Measurements from ENCODE around the gene KRTAP4-7.
"Not testable (repeated sequence)": the region's sequence is repeated elsewhere in the genome, so short reads cannot be mapped to it uniquely, and the experiment has no call there.

Gene KRTAP4-7

GRCh38 chr17:41084100-41084856 lies at the start of gene KRTAP4-7:
Gene KRTAP4-7, plus strand, starts transcription at chr17:41084150. Its CDS starts 57 bp downstream, at chr17:41084207.
- not testable (repeated sequence) for DNase-seq

- not testable (repeated sequence) for DNase-seq
Measured at GRCh38 chr17:41034346-41034935, 49.5 kb upstream of the KRTAP4-7 start, which contains the start of gene KRTAP1-3. Gene KRTAP1-3, minus strand, starts transcription at chr17:41034874. Its CDS starts 53 bp downstream, at chr17:41034821.

GRCh38 chr17:41037853-41038350 lies 46.0 kb upstream of the KRTAP4-7 start:
- DNase-seq = no peak

- DNase-seq = not testable (repeated sequence)
Measured at GRCh38 chr17:41040783-41041571, 43.0 kb upstream of the KRTAP4-7 start, which contains the start of gene KRTAP1-1. Gene KRTAP1-1, minus strand, starts transcription at chr17:41041450. Its CDS starts 53 bp downstream, at chr17:41041397.

GRCh38 chr17:41042953-41043352 lies 41.0 kb upstream of the KRTAP4-7 start:
- no peak for DNase-seq

GRCh38 chr17:41046735-41047465 lies 37.0 kb upstream of the KRTAP4-7 start, which contains the start of gene KRTAP2-1:
Gene KRTAP2-1, minus strand, starts transcription at chr17:41047316. Its CDS starts 49 bp downstream, at chr17:41047267.
- DNase-seq = not testable (repeated sequence)

DNA sequence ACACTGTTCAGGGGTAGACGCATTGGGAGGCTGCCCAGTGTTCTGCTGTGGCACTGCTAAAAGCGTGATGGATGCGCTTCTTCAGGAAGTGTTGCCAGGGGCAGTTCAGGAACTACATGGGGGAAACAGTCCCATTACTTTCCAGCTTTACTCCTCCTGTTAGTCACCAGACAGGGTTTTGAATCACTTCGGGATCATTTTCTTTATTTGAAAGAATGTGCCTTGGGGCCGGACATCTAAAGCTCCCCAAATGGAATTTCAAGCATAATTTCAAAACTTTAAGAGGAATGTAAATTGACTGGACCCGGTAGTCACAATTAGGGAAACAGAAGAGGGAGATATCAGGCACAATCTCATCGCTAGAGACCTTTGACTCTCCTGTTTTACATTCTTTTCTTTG lies 35.5 kb upstream of the KRTAP4-7 start:
- DNase-seq = no peak

DNA sequence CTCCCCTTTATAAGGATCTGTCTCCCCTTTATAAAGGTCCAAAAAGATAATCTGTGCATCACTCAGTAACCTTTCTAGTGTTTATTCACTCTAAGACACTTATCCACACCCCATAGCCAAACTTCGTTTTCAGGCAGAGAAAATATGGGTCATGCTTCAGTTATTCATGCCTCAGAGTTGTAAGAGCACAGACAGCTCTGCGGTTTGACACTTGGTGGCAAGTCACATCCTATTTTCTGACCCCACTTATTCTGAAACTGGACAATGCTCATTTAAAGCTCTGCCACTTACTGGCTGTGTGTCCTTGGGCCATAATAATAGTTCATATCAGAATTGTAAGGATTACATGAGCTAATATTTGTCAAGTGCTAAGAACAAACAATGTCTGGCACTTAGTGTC lies 34.8 kb upstream of the KRTAP4-7 start:
- DNase-seq = no peak

DNA sequence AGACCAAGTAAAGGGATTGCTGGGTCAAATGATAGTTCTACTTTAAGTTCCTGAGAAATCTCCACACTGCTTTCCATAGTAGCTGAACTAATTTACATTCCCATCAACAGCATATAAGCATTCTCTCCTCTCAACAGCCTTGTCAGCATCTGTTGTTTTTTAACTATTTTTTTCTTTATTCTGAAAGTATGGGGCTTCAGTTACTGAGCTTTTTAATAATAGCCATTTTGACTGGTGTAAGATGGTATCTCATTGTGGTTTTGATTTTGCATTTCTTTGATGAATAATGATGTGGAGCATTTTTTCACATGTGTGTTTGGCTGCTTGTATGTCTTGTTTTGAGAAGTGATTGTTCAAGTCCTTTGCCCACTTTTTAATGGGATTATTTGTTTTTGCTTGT lies 31.4 kb upstream of the KRTAP4-7 start:
- DNase-seq = no peak

DNA sequence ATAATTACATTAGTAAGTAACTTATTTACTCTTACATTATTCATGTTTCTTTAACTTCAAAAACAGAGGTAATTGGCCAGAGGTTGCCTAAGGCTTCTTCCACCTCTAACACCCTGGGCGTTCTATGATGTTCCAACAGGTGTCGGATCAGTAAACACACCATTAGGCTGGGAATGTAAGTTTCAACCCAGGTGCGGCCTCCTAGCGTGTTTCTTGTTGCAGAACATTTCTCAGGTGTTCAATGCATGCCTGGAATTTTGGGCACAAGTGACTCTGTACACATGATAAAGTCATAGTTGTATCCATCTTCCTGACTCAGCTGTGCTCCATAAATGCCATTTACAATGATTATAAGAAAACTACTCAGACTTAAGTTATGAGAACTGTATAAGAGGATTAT lies 29.9 kb upstream of the KRTAP4-7 start:
- no peak for DNase-seq

GRCh38 chr17:41054556-41054955 lies 29.4 kb upstream of the KRTAP4-7 start:
- DNase-seq = not testable (repeated sequence)

DNA sequence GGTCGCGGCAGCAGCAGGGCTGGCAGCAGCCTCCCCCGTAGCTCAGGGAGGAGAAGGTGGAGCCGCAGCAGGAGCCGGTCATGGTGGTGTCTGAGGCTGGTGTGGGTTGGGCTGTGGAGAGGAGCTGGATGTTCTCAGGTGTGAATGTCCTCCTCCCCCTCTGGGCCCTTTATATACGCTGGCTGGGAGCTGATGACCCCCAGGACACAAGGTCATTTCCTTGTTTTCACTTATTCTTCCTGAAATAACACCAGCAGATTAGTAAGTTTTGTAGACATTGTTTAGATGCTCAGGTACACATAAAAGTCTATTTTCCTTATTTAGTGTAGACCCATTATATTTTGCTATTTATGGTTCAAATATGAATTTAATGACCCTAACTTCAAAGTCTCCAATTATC lies 28.8 kb upstream of the KRTAP4-7 start, which contains the start of gene KRTAP2-2:
Gene KRTAP2-2, minus strand, starts transcription at position 101 of the 400 bp plus-strand sequence. Its CDS starts 19 bp downstream, at position 82.
- not testable (repeated sequence) for DNase-seq

DNA sequence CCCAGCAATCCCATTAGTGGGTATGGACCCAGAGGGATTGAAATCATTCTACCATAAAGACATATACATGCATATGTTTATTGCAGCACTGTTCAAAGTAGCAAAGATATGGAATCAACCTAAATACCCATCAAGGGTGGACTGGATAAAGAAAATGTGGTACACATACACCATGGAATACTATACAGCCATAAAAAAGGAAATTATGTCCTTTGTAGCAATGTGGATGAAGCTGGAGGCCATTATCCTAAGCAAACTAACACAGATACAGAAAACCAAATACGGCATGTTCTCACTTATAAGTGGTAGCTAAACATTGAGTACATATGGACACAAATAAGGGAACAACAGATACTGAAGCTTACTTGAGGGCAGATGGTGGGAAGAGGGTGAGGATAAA lies 26.4 kb upstream of the KRTAP4-7 start:
- no peak for DNase-seq

GRCh38 chr17:41058741-41059140 lies 25.2 kb upstream of the KRTAP4-7 start:
- DNase-seq = no peak

- DNase-seq = not testable (repeated sequence)
Measured at GRCh38 chr17:41059276-41060051, 24.5 kb upstream of the KRTAP4-7 start.

DNA sequence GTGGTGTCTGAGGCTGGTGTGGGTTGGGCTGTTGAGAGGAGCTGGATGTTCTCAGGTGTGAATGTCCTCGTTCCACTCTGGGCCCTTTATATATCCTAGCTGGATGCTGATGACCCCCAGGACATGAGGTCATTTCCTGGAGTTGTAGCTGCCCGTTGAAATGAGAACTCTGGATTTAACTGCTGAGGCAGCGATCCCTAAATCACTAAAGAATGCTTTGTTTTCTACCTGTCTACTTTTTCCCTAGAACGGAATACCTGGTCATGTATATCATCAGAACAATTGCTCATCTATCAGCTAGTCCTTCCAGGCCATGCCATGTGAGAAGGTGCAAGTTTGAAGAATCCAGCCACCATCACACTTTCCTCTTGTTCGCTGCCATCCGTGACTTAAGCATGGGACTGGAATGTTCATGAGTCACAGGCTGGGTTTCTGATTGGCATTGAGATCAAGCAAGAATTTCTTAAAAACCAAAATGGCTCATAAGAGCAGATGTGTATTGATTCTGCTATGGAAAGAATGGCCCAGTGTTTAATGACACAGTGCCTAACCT lies 23.8 kb upstream of the KRTAP4-7 start, which contains the start of gene KRTAP2-3:
Gene KRTAP2-3, minus strand, starts transcription at position 63 of the 553 bp plus-strand sequence. CDS start 64 bp downstream, outside the sequence.
- no peak for DNase-seq

DNA sequence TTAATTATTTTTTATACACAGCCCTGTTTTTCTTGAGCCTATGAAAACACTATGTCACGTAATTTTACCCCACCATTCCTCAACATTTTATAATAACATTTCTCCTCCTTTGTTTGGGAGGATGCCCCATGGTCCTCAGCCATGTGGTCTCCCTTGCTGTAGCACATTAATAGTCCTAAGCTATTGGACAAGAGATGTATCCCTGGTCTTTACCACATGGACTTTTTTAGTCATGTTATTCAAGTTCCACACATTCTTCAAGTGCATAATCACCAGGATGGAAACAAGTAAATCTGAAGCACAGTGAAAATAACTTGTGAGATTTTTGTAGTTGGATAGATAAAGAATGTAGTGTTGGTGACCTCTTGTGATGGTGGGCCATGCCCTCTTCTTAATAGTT lies 22.0 kb upstream of the KRTAP4-7 start:
- DNase-seq = no peak

GRCh38 chr17:41063449-41063848 lies 20.5 kb upstream of the KRTAP4-7 start:
- DNase-seq = no peak

- no peak for DNase-seq
Measured at GRCh38 chr17:41064301-41064700, 19.6 kb upstream of the KRTAP4-7 start.

- not testable (repeated sequence) for DNase-seq
Measured at GRCh38 chr17:41065016-41065689, 18.8 kb upstream of the KRTAP4-7 start.
